OCI-LY7 (cell line): Measurements from ENCODE around the gene DPYSL3. TPM values are rescaled to one million over a fixed set of nuclear protein-coding genes. Genes with fewer than 3 reads are reported as not detected.

Experiments
- BruUV-seq: library from RNA; stranded (reverse); fragments of 400-500 nt; replicated peaks from 2 replicates; lab custom pipeline; 2021; lab: Mats Ljungman, UMichigan
- CTCF ChIA-PET: fragments of 300-600 bp; sonication (Branson Sonifier 250); formaldehyde crosslinking; loops from one replicate; lab custom pipeline; 2022; ENCODE audit warnings: antibody characterized with exemption; ENCODE audit not compliant: unreplicated experiment; lab: Charles Lee
- POLR2A ChIA-PET: fragments of 300-600 bp; sonication (Branson Sonifier 250); formaldehyde crosslinking; loops from one replicate; lab custom pipeline; 2022; ENCODE audit warnings: antibody characterized with exemption; lab: Charles Lee
- DNase-seq: peaks from one replicate; pipeline ENCODE4 v3.0.0-alpha.2; 2015; ENCODE audit warnings: low spot score
- H2AFZ ChIP-seq: fragments of 200-600 bp; sonication (generic), shearing (Covaris generic); 2 replicates; pipeline ENCODE4 v1.6.1; 2014; ENCODE audit warnings: mild to moderate bottlenecking, antibody characterized with exemption, low read length, moderate library complexity
- H3K27ac ChIP-seq: fragments of 200-600 bp; sonication (generic); 2 replicates; pipeline ENCODE4 v1.5.1; 2014; ENCODE audit warnings: mixed run types, low read depth, mild to moderate bottlenecking, moderate library complexity, low read length, inconsistent platforms; ENCODE audit not compliant: poor library complexity, severe bottlenecking
- H3K36me3 ChIP-seq: fragments of 200-600 bp; sonication (generic); 2 replicates; pipeline ENCODE4 v1.6.1; 2014; ENCODE audit warnings: mild to moderate bottlenecking, antibody characterized with exemption, low read length, moderate library complexity, mixed read lengths; ENCODE audit not compliant: insufficient read depth
- H3K4me1 ChIP-seq: fragments of 200-600 bp; sonication (generic); 2 replicates; pipeline ENCODE4 v1.5.1; 2014; ENCODE audit warnings: mild to moderate bottlenecking, low read length; ENCODE audit not compliant: insufficient read depth, poor library complexity, severe bottlenecking
- H3K4me2 ChIP-seq: fragments of 200-600 bp; sonication (generic); 2 replicates; pipeline ENCODE4 v1.6.1; 2014; ENCODE audit warnings: mild to moderate bottlenecking, low read length
- H3K4me3 ChIP-seq: fragments of 200-600 bp; sonication (generic); 2 replicates; pipeline ENCODE4 v1.5.1; 2014; ENCODE audit warnings: mild to moderate bottlenecking, low read depth, low read length; ENCODE audit not compliant: poor library complexity, severe bottlenecking
- H3K79me2 ChIP-seq: fragments of 200-600 bp; sonication (generic); 2 replicates; pipeline ENCODE4 v1.6.1; 2016; ENCODE audit warnings: low read depth, mild to moderate bottlenecking, low read length, moderate library complexity, mixed read lengths; ENCODE audit not compliant: insufficient read depth
- H3K9me2 ChIP-seq: fragments of 200-600 bp; sonication (generic); 2 replicates; pipeline ENCODE4 v1.6.1; 2016; ENCODE audit warnings: mild to moderate bottlenecking, low read length, mixed read lengths; ENCODE audit not compliant: insufficient read depth
- H3K9me3 ChIP-seq: fragments of 200-600 bp; sonication (generic); 2 replicates; pipeline ENCODE4 v1.6.1; 2014; ENCODE audit warnings: mild to moderate bottlenecking, mixed run types, low read length, mixed read lengths
- H4K20me1 ChIP-seq: fragments of 200-600 bp; sonication (generic); 2 replicates; pipeline ENCODE4 v1.6.1; 2014; ENCODE audit warnings: mild to moderate bottlenecking, antibody characterized with exemption, low read length, moderate library complexity, mixed read lengths; ENCODE audit not compliant: insufficient read depth
- EZH2phosphoT487 ChIP-seq: fragments of 200-600 bp; sonication (generic); IDR thresholded peaks from 2 replicates; pipeline ENCODE4 v1.6.1; 2018; ENCODE audit warnings: low read depth, borderline replicate concordance, mild to moderate bottlenecking, mixed run types, antibody characterized with exemption, low read length, moderate library complexity, mixed read lengths
- intact Hi-C: fragments of 100-400 bp; cut with micrococcal nuclease; formaldehyde crosslinking; loops from one replicate; pipeline ENCODE4 v1.10.0; 2022; ENCODE audit not compliant: unreplicated experiment
- total RNA-seq, 2 experiments: library from RNA; depleted of rRNA in 1 of 2; stranded (reverse); fragments of >200 nt in 1 of 2; shearing (Covaris generic) in 1 of 2; gene quantifications; 2 replicates each; pipeline ENCODE4 v1.2.3, GENCODE V29; 2014 to 2022
- TF ChIP-seq, protein P1 (sequence below): fragments of 200-600 bp; sonication (generic); conservative IDR thresholded peaks from 2 replicates; pipeline ENCODE4 v1.5.1; 2014; ENCODE audit warnings: mild to moderate bottlenecking, antibody characterized with exemption, low read length, moderate library complexity, mixed read lengths

The DPYSL3 gene
- total RNA-seq, 2 experiments from 2014 or later = not detected

DNA sequence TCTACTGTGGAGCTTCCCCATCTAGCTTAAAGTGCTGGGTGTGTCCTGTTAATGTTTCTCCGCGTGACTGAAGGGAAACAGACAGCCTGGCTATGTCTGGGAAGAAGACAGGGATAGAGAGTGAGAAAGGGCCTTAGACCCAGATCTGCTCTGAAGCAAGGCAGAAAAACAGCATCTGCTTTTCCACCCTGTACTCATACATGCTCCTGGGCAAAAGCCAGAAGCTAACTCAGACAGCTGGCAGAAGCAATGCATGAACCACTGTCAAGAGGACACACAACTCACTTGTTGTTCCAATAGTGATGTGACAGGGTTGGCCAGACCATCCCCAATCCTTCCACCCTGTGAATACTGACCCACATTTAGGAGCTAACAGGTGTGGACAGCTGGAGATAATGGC lies 63.3 kb downstream of the DPYSL3 start:
- Histone ChIP-seq H2AFZ (no peak overlapping the region), H3K9me2 (no peaks in the 10 kb centered on the region), H4K20me1 (no peaks in the 10 kb centered on the region), H3K4me3 (no peak overlapping the region), H3K4me2 (no peak overlapping the region), H3K27ac (no peak overlapping the region), H3K9me3 (no peaks in the 10 kb centered on the region), H3K4me1 (no peaks in the 10 kb centered on the region), H3K36me3 (no peaks in the 10 kb centered on the region), H3K79me2 (no peaks in the 10 kb centered on the region)
- POLR2A ChIA-PET = no interaction called here
- CTCF ChIA-PET = no interaction called here
- no peak for DNase-seq
- BruUV-seq = no TSS peak
- TF ChIP-seq EZH2phosphoT487 = no peak
- TF ChIP-seq, protein P1, sequence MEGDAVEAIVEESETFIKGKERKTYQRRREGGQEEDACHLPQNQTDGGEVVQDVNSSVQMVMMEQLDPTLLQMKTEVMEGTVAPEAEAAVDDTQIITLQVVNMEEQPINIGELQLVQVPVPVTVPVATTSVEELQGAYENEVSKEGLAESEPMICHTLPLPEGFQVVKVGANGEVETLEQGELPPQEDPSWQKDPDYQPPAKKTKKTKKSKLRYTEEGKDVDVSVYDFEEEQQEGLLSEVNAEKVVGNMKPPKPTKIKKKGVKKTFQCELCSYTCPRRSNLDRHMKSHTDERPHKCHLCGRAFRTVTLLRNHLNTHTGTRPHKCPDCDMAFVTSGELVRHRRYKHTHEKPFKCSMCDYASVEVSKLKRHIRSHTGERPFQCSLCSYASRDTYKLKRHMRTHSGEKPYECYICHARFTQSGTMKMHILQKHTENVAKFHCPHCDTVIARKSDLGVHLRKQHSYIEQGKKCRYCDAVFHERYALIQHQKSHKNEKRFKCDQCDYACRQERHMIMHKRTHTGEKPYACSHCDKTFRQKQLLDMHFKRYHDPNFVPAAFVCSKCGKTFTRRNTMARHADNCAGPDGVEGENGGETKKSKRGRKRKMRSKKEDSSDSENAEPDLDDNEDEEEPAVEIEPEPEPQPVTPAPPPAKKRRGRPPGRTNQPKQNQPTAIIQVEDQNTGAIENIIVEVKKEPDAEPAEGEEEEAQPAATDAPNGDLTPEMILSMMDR = no peak
- intact Hi-C loops = no loop called here

DNA sequence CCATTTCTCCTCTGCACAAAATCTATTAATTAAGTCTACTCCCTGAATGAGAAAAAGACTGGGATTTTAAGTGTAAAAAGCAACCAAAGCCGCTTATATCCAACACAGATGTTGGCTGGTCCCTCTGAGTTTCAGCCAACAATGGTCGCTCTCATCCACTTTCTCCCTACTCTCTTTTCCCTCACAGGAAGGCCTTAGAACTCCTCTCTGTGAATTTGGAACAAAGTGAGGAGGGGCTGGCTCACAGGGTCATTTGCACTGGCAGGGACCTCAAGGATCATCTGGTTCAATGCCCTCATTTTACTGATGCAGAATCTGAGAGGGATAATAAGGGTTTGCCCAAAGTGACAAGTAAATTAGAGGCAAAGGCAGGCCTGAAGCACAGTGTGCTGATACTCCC lies 64.0 kb downstream of the DPYSL3 start:
- no peak overlapping the region for H3K27ac ChIP-seq
- intact Hi-C loops = no loop called here
- no peaks in the 10 kb centered on the region for H3K36me3 ChIP-seq
- no peak overlapping the region for H3K4me3 ChIP-seq
- H3K4me1 ChIP-seq = no peaks in the 10 kb centered on the region
- CTCF ChIA-PET = no interaction called here
- no peaks in the 10 kb centered on the region for H3K79me2 ChIP-seq
- H4K20me1 ChIP-seq = no peaks in the 10 kb centered on the region
- POLR2A ChIA-PET = no interaction called here
- no peaks in the 10 kb centered on the region for H3K9me3 ChIP-seq
- TF ChIP-seq, protein P1 = no peak
- no peak for TF ChIP-seq EZH2phosphoT487
- H3K9me2 ChIP-seq = no peaks in the 10 kb centered on the region
- H2AFZ ChIP-seq = no peak overlapping the region
- DNase-seq = no peak
- H3K4me2 ChIP-seq = no peak overlapping the region
- BruUV-seq = no TSS peak

DNA sequence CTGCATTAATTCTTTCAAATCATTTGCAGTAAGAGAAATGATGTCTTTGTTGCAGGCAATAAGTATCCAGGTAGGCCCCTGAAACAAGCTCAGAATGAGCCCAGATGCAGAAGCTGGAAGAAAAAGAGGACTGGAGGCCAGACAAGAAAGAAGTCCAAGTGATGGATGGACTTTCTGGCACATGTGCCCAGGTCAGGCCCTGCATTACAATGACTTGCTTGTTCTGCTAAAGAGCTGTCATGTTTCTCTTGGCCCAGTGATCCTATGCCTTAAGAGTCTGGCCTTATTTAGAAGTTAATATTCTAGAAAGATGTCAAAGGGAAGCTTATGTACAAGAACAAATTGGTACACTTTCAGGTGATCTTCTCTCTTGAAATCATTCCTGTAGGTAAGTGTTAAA lies 64.8 kb downstream of the DPYSL3 start:
- Histone ChIP-seq H3K27ac (no peak overlapping the region), H3K36me3 (no peaks in the 10 kb centered on the region), H3K9me3 (no peaks in the 10 kb centered on the region), H3K4me2 (no peak overlapping the region), H2AFZ (no peak overlapping the region), H3K4me3 (no peak overlapping the region), H3K9me2 (no peaks in the 10 kb centered on the region), H3K4me1 (no peaks in the 10 kb centered on the region), H4K20me1 (no peaks in the 10 kb centered on the region), H3K79me2 (no peaks in the 10 kb centered on the region)
- intact Hi-C loops = no loop called here
- CTCF ChIA-PET = no interaction called here
- DNase-seq = no peak
- no peak for TF ChIP-seq EZH2phosphoT487
- TF ChIP-seq, protein P1 = no peak
- no TSS peak for BruUV-seq
- POLR2A ChIA-PET = interaction anchor here (0.7 to 1.2 kb wide), 2 partner anchors 9 to 10 kb away, joined by 3 to 5 read pairs; no protein-coding TSS in a partner anchor
